Head of caudate nucleus (tissue), 42 donors: Measurements from ENCODE around the gene IFI6.
"Not testable (repeated sequence)": the region's sequence is repeated elsewhere in the genome, so short reads cannot be mapped to it uniquely, and the experiment has no call there.

ENCODE experiments used
- DNase-seq, 42 donors: peaks; one replicate each; pipeline versions ENCODE4 v3.0.0 to v3.0.0-alpha.2; 2020 to 2021; ENCODE audit warnings: mixed read lengths in 7 of 42
- intact Hi-C: fragments of 100-400 bp; cut with DNase I; formaldehyde crosslinking; loops from one replicate; pipeline ENCODE4 v1.15.0; 2022

Gene IFI6

GRCh38 chr1:27680225-27680791 lies 8.3 kb upstream of the IFI6 start:
- DNase-seq, intact Hi-C loops: not testable (repeated sequence)

GRCh38 chr1:27678747-27679146 lies 6.8 kb upstream of the IFI6 start:
- no peak for DNase-seq
- intact Hi-C loops = no loop called here

- intact Hi-C loops = no loop called here
- no peak for DNase-seq
Observed at GRCh38 chr1:27676410-27676809, 4.4 kb upstream of the IFI6 start.

- DNase-seq = no peak
- intact Hi-C loops = no loop called here
Observed at GRCh38 chr1:27672750-27673112, 739 bp upstream of the IFI6 start.

GRCh38 chr1:27669876-27670275 lies 2.1 kb downstream of the IFI6 start:
- intact Hi-C loops = loop anchor here (2.0 to 10.0 kb wide), 3 partner anchors 55 to 375 kb away; partner anchors contain the start of gene FAM76A
- DNase-seq = peak in 1 of 42 donors; percentile 14

- intact Hi-C loops = loop anchor here (2.0 to 10.0 kb wide), 3 partner anchors 56 to 374 kb away; partner anchors contain the start of gene FAM76A
- peak; percentile 57 to 91 (median 84) for DNase-seq
Observed at GRCh38 chr1:27668808-27669723, 2.9 kb downstream of the IFI6 start.

GRCh38 chr1:27668121-27668807 lies 3.7 kb downstream of the IFI6 start:
- peak in 1 of 42 donors; percentile 11 for DNase-seq
- intact Hi-C loops = loop anchor here (2.0 to 10.0 kb wide), 3 partner anchors 57 to 373 kb away; partner anchors contain the start of gene FAM76A

GRCh38 chr1:27666791-27667254 lies 5.2 kb downstream of the IFI6 start:
- DNase-seq = no peak
- intact Hi-C loops = loop anchor here (10.0 kb wide), 2 partner anchors 262 to 372 kb away; no protein-coding TSS in a partner anchor

- intact Hi-C loops = loop anchor here (10.0 kb wide), 2 partner anchors 261 to 371 kb away; no protein-coding TSS in a partner anchor
- DNase-seq = no peak
Observed at GRCh38 chr1:27666294-27666693, 5.7 kb downstream of the IFI6 start.

GRCh38 chr1:27665016-27665651 lies 6.9 kb downstream of the IFI6 start:
- intact Hi-C loops = loop anchor here (10.0 kb wide), 2 partner anchors 260 to 370 kb away; no protein-coding TSS in a partner anchor
- no peak for DNase-seq

- intact Hi-C loops = loop anchor here (10.0 kb wide), 2 partner anchors 259 to 369 kb away; no protein-coding TSS in a partner anchor
- no peak for DNase-seq
Observed at GRCh38 chr1:27664291-27664690, 7.7 kb downstream of the IFI6 start.

GRCh38 chr1:27662707-27663393 lies 9.1 kb downstream of the IFI6 start:
- intact Hi-C loops = loop anchor here (10.0 kb wide), 2 partner anchors 258 to 368 kb away; no protein-coding TSS in a partner anchor
- DNase-seq = peak; percentile 38 to 96 (median 88)

- intact Hi-C loops = loop anchor here (10.0 kb wide), 2 partner anchors 257 to 367 kb away; no protein-coding TSS in a partner anchor
- peak in 1 of 42 donors; percentile 21 for DNase-seq
Observed at GRCh38 chr1:27662261-27662660, 9.7 kb downstream of the IFI6 start.

GRCh38 chr1:27661412-27662075 lies 10.4 kb downstream of the IFI6 start:
- no peak for DNase-seq
- intact Hi-C loops = loop anchor here (2.0 to 10.0 kb wide), 3 partner anchors 53 to 367 kb away; no protein-coding TSS in a partner anchor

- intact Hi-C loops = loop anchor here (2.0 to 10.0 kb wide), 3 partner anchors 52 to 366 kb away; no protein-coding TSS in a partner anchor
Observed at GRCh38 chr1:27660300-27660835, 11.6 kb downstream of the IFI6 start.

GRCh38 chr1:27659497-27660299 lies 12.3 kb downstream of the IFI6 start:
- peak; percentile 64 to 92 (median 86) for DNase-seq
- intact Hi-C loops = loop anchor here (2.0 to 10.0 kb wide), 3 partner anchors 51 to 365 kb away; no protein-coding TSS in a partner anchor

More at GRCh38 chr1:27660300-27660835, 11.6 kb downstream of the IFI6 start:
- no peak for DNase-seq
